Dedifferentiated amniotic fluid mesenchymal stem cell (primary cell): ENCODE measurements around the gene LPIN1.
A peak's percentile ranks its signal among the peaks of the same experiment; 100 is the strongest.
"Not testable (repeated sequence)": the region's sequence is repeated elsewhere in the genome, so short reads cannot be mapped to it uniquely, and the experiment has no call there.

ENCODE experiments used
- DNase-seq: peaks from one replicate; pipeline ENCODE4 v3.0.0-alpha.2; 2016; ENCODE audit errors: extremely low spot score

LPIN1 gene

GRCh38 chr2:11810237-11810977, 64.0 kb downstream of the LPIN1 start:
- DNase-seq: no peak

DNA sequence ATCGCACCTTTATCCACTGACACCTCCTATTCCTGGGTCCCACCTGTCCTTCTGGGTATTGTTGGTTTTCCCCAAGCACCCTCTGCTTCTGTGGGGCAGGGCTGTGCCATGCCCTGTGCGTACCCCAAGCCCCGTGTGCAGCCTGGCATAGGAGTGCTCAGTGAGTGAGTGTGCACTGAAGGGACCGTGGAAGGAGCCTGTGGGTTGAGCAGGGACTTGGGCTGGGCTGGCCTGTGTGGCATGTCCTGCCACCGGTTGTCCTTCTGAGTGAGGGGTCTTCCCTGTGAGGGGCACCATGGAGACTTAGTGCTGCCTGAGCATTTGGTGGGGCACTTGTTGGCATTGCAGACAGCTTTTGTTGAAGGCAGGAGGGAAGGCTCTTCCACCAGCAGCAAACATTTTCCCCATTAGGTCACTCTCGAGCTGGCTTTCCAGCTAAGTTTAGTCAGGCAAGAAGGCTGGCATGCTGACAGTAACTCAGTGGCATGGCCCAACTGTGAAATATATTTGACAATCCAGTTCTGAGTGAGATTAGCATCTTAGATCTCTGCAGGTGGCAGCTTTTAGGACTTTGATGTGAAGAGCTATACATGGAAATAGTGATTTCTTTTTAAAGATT, 64.7 kb downstream of the LPIN1 start:
- DNase-seq: no peak

- DNase-seq: no peak
Observed at GRCh38 chr2:11812466-11813248, 66.2 kb downstream of the LPIN1 start.

DNA sequence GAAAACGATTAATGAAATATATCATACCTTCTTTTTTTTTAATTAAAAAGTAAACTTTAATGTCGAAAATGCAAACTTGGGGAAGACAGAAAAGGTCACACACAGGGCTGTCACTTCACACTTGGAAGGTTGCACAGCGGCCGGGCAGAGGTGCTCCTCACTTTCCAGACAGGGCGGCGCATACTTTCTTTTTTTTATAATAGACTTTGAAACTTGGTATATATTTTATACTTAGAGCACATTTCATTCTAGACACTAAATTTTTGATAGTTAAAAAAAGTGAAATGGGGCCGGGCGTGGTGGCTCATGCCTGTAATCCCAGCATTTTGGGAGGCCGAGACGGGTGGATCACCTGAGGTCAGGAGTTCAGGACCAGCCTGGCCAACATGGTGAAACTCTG, 66.9 kb downstream of the LPIN1 start:
- not testable (repeated sequence) for DNase-seq

DNA sequence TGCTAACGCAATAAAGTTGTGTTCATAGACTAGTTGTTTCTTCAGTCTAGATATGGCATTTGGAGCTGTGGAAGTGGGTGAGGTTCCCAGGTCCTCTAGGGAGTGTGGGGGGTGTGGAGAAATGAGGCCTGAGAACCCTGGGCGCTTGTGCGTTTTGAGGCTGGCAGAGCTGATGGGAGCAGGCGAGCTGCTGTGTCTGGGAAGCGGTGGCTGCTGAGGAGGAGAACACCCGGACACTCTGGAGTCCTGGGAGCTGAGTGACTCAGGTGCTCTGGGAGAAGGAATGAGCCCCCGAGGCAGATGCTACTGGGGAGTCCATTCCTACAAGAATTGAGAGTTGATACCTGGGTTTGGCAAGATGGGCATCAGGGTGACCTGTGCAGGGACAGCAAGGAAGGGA, 67.5 kb downstream of the LPIN1 start:
- DNase-seq: no peak

GRCh38 chr2:11814979-11815510, 68.6 kb downstream of the LPIN1 start:
- DNase-seq: no peak

DNA sequence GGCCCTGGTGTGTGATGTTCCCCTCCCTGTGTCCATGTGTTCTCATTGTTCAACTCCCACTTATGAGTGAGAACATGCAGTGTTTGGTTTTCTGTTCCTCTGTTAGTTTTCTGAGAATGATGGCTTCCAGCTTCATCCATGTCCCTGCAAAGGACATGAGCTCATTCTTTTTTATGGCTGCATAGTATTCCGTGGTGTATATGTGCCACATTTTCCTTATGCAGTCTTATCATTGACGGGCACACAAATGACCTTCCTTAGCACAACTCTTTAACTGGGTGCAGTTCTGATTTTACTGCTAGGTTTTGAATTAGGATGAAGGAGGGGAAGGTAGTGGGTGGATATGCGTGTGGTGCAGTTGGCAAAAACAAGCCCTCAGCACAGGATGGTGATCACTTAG, 70.5 kb downstream of the LPIN1 start:
- DNase-seq: not testable (repeated sequence)

GRCh38 chr2:11819235-11819729, 72.8 kb downstream of the LPIN1 start:
- DNase-seq: no peak

GRCh38 chr2:11820650-11821049, 74.2 kb downstream of the LPIN1 start:
- DNase-seq: no peak

DNA sequence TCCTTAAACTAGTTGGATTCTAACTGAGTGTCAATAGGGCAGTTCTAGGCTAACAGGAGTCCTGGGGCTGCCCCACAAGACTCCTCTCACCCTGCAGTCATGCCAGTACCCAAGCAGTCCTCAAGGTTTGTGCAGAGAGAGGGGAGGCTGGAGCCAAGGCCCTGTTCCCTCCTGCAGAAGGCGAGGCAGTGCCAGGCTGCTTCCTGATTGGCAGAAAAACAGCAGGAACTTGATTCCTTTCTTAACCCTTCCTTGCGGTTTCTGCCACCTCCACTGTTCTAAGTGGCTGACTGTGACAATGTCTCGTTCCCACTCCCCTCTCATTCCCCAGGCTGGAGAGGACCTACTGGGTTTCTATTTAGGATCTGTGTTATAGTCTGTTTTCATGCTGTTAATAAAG, 75.3 kb downstream of the LPIN1 start:
- no peak for DNase-seq

- DNase-seq: not testable (repeated sequence)
Observed at GRCh38 chr2:11822359-11822745, 75.9 kb downstream of the LPIN1 start.

GRCh38 chr2:11822746-11823451, 76.5 kb downstream of the LPIN1 start:
- peak; percentile 22 for DNase-seq

DNA sequence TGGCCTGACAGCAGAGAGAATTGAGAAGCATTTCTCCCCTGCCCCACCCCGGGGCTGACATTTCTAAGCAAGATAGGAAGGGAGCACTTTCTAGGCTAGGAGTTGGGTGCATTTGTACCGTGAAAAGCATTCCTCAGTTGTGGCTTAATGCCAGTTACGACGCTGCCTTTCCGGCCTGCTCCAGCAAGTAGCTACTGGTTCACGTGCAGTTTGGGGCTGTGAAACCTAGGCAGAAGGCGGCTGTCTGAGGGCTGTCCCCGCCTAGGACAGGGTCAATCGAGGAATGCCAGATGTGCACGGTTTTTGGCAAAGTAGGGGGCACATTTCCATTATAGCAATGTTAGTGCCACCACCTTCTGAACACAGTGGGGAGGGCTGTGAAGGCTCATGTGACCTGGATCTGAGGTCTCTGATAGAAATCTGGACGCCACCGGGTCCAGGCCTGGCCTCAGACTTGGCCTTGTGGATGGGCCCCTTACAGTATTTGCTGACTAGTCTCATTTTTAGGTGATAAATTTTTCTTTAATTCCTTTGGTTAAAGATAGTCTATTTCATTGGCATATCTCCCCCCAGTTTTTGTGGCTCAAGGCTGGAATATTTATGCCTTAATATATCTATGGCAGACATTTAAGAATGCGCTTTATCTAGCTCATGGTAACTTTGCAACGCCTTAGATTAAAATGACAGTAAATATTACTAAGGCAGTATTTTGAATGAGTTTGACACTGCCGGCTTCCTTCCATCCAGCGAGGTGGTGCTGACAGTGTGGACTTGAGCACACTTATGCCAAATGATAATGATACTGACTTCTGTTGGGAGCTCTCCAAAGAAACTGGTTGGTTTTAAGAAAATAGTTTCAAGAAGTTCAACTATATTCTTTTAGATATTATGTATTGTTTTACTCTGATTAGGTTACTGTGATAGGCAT, 78.7 kb downstream of the LPIN1 start:
- no peak for DNase-seq

- no peak for DNase-seq
Observed at GRCh38 chr2:11827547-11827946, 81.1 kb downstream of the LPIN1 start.

DNA sequence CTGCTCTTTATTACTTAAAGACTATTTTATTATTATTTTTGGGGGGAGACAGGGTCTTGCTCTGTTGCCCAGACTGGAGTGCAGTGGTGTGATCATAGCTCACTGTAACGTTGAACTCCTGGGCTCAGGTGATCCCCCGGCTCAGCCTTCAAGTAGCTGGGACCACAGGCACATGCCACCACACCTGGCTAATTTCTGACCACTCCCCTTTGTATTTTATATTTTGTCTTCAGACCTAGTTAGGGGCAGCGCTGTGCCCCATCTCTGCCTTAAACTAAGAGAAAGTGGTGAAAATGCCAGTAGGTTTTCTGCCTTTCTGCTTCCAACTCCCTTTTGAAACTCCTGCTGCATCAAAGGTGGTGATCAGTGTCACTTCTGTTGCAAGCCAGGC, 82.5 kb downstream of the LPIN1 start:
- DNase-seq: no peak

- DNase-seq: peak; percentile 52
Observed at GRCh38 chr2:11829324-11829946, 83.0 kb downstream of the LPIN1 start.

DNA sequence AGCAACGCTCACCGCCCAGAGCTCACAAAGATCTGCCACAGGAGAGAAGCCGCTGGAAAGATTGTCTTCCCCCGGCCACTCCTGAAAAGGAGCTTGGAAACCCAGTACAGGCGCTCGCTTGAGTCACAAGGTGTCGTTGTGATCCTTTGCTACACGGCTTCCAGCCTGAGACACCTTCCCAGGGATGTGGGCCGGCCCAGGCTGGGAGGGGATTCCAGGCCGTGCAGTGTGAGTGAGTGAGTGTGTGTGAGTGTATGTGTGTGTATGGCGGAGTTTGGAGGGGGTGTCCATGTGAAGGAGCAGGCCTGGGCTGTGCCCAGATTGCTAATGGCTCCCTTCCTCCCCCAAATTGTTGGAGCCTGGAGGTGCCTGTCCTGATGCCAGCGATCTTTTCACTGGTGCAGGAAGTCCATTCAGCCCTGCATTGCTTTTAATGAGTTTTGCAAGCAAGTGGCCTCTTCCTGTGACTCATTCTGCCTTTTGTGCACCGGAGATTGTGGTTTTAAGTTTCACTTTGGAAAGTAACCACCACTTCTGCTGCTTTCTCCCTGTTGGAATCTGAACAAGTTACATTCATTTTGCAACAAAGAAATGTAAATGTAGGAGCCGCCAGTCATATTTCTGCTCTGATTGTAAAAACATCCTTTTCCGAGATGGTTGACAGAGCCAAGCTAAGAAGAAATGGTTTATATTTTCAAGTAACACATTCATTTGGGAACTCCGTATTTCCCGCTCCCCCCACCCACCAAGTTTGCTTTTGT, 83.7 kb downstream of the LPIN1 start:
- peak; percentile 96 for DNase-seq

GRCh38 chr2:11830708-11831301, 84.4 kb downstream of the LPIN1 start:
- no peak for DNase-seq

- DNase-seq: no peak
Observed at GRCh38 chr2:11831415-11831814, 85.0 kb downstream of the LPIN1 start.
